ENCODE data around the gene ARL8A. TPM values are rescaled to one million over a fixed set of nuclear protein-coding genes. Genes with fewer than 3 reads are reported as not detected.
"Not testable (repeated sequence)": the region's sequence is repeated elsewhere in the genome, so short reads cannot be mapped to it uniquely, and the experiment has no call there.

The ARL8A gene
- total RNA-seq, 1 donor from 2014 or later, result 30.3 TPM

DNA sequence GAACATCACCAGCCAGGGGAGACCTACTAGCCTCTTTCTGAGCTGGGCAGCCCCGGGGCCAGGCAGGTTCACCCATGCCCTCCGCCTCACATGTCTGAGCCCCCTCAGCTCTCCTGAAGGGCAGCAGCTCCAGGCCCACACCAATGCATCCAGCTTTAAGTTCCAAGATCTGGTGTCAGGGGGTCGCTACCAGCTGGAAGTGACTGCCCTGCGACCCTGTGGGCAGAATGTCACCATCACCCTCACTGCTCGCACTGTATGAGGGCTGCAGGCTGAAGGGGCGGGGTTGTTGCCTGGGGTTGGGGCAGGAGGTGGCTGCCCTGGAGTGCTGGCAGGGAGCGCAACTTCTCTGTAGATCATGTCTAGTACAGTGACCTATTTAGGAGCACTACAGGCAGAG, 24.3 kb upstream of the ARL8A start:
- Histone ChIP-seq H3K27me3 (ENCODE audit: control insufficient read depth, insufficient read depth, low read length) (peaks cover 4% of the 10 kb centered on the region), H3K4me3 (ENCODE audit: low read depth, low read length) (no peak overlapping the region), H3K36me3 (ENCODE audit: control insufficient read depth, insufficient read depth, low read length) (no peaks in the 10 kb centered on the region)
- DNase-seq (ENCODE audit: low read depth), result no peak
- TF ChIP-seq, protein P1, sequence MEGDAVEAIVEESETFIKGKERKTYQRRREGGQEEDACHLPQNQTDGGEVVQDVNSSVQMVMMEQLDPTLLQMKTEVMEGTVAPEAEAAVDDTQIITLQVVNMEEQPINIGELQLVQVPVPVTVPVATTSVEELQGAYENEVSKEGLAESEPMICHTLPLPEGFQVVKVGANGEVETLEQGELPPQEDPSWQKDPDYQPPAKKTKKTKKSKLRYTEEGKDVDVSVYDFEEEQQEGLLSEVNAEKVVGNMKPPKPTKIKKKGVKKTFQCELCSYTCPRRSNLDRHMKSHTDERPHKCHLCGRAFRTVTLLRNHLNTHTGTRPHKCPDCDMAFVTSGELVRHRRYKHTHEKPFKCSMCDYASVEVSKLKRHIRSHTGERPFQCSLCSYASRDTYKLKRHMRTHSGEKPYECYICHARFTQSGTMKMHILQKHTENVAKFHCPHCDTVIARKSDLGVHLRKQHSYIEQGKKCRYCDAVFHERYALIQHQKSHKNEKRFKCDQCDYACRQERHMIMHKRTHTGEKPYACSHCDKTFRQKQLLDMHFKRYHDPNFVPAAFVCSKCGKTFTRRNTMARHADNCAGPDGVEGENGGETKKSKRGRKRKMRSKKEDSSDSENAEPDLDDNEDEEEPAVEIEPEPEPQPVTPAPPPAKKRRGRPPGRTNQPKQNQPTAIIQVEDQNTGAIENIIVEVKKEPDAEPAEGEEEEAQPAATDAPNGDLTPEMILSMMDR (IDR thresholded peaks at IDR 0.05; ENCODE audit: insufficient read depth, low read length, severe bottlenecking), result no peak
- no peak for FAIRE-seq

DNA sequence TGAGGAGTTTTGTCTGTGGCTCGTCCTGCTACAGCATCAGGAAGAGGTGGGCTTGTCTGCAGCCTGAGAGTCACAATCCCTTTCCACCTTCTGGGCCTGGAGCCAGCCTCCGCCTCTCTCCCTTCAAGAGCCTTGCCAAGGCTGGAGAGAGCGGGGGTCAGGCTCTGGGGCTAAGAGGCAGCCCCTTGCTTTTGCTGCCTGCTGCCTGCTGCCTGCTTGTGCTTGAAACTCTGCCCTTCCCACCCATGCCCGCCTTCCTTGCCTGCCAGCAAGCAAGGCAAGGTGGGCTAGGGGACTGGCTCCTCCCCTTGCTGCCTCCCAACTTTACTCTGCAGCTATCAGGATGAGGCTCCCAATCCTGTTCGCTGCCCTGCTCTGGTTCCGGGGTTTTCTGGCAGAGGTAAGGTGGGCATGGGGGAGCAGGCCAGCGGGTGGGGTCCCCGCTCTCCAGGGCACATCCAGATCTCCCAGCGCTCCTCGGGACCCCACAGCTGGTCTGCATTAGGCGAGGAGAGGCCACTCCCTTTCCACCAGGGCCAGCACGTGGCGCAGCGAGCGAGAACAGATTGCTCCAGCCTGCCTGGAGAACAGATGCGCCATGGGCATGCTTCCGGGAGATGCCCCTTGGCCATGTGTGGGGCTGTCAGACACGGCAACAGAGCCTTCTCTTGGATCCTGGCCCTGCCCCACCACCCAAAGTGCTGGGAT, 23.3 kb upstream of the ARL8A start:
- DNase-seq (ENCODE audit: low read depth) (no peak), FAIRE-seq (no peak)
- TF ChIP-seq, protein P1 (IDR thresholded peaks at IDR 0.05; ENCODE audit: insufficient read depth, low read length, severe bottlenecking), result no peak
- Histone ChIP-seq H3K36me3 (ENCODE audit: control insufficient read depth, insufficient read depth, low read length) (no peaks in the 10 kb centered on the region), H3K27me3 (ENCODE audit: control insufficient read depth, insufficient read depth, low read length) (peaks cover 5% of the 10 kb centered on the region), H3K4me3 (ENCODE audit: low read depth, low read length) (no peak overlapping the region)

DNA sequence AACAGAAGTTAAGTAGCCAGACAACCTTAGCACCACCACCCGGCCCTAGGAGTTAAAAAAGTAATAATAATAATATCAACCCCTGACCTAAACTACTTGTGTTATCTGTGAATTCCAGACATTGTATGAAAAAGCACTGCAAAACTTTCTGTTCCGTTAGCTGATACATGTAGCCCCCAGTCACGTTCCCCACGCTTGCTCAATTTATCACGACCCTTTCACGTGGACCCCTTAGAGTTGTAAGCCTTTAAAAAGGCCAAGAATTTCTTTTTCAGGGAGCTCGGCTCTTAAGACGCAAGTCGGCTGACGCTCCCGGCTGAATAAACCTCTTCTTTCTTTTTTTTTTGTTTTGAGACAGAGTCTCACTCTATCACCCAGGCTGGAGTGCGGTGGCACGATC, 22.5 kb upstream of the ARL8A start:
- not testable (repeated sequence) for DNase-seq (ENCODE audit: low read depth); H3K36me3 ChIP-seq (ENCODE audit: control insufficient read depth, insufficient read depth, low read length); FAIRE-seq; H3K4me3 ChIP-seq (ENCODE audit: low read depth, low read length); H3K27me3 ChIP-seq (ENCODE audit: control insufficient read depth, insufficient read depth, low read length)

DNA sequence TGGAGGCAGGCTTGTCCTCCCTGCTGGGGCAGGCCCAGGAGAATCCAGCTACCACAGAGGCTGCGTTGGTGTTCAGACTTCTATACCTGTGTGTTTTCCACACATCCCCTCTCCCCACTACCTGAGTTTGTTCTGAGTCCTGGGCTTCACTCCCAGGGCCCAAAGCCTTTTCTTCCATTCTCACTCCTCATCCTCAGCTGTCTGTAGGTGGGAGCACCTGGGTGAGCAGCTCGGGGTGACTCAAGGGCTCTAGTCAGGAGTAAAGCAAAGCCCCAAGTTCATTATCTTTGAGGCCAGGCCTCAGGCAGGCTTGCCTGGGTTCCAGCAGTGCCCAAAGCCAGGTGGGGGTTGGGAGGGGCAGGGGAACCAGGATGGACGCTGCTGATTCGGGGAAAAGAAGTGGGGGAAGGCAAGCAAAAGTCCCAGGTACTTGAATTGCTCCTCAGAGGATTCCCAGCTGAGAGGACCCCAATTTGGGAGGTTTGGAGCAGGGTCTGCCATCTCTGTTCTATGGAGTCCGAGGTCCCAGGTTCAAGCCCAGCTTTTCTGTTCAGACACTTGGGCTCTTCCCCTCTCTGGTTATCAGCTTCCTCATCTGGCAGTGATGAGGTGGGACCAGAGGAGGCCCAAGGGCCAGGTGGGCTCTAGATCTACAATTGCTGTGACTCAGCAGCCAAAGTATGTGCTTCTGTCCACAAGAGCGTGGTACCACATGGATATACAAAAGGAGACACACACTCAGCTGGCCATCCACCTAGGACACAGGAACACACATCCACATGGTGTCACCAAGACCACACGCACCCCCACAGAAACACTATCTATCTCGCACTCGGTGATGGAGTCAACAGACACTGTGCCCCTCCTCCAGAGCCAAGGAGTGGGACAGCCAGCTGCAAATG, 21.7 kb upstream of the ARL8A start:
- TF ChIP-seq, protein P1 (IDR thresholded peaks at IDR 0.05; ENCODE audit: insufficient read depth, low read length, severe bottlenecking), result no peak
- Histone ChIP-seq H3K36me3 (ENCODE audit: control insufficient read depth, insufficient read depth, low read length) (no peaks in the 10 kb centered on the region), H3K27me3 (ENCODE audit: control insufficient read depth, insufficient read depth, low read length) (peaks cover 5% of the 10 kb centered on the region), H3K4me3 (ENCODE audit: low read depth, low read length) (no peak overlapping the region)
- DNase-seq (ENCODE audit: low read depth) (no peak), FAIRE-seq (no peak)

DNA sequence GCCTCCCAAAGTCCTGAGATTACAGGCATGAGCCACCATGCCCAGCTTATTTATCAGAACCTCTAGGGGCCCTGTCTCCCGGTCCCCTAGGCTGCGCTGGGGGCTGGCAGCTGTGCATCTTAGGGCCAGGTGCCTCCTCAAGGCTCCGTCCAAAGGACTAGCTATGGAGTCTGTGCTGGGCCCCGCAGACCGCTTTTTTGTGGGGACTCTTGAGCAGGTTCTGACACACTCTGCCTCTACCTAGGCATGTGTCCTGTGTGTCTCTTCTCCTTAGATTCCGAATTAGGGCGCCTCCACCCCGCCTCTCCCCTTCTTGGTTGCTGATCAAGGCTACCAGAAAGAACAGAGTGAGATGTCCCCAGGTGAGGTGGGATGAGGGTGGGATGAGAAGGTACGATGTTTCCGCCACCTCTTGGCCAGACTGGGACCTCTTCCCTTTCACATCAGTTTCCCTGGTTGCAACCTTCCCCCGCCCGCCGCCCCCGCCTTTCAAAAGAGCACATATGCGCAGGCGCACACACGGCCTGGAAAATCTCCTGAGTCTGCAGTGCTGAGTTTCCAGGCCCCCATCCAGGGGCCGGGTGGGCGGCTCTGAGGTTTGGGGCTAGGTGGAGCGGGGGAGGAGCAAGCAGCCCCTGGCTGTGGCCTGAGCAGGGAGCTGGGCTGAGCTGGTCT, 20.9 kb upstream of the ARL8A start:
- FAIRE-seq, result no peak
- DNase-seq (ENCODE audit: low read depth), result no peak
- Histone ChIP-seq H3K27me3 (ENCODE audit: control insufficient read depth, insufficient read depth, low read length) (peaks cover 5% of the 10 kb centered on the region), H3K4me3 (ENCODE audit: low read depth, low read length) (no peak overlapping the region), H3K36me3 (ENCODE audit: control insufficient read depth, insufficient read depth, low read length) (no peaks in the 10 kb centered on the region)
- TF ChIP-seq, protein P1 (IDR thresholded peaks at IDR 0.05; ENCODE audit: insufficient read depth, low read length, severe bottlenecking), result no peak

Measured in bronchial epithelial cell (primary cell).